ENCODE data around the gene HLA-DMB.

The HLA-DMB gene

DNA sequence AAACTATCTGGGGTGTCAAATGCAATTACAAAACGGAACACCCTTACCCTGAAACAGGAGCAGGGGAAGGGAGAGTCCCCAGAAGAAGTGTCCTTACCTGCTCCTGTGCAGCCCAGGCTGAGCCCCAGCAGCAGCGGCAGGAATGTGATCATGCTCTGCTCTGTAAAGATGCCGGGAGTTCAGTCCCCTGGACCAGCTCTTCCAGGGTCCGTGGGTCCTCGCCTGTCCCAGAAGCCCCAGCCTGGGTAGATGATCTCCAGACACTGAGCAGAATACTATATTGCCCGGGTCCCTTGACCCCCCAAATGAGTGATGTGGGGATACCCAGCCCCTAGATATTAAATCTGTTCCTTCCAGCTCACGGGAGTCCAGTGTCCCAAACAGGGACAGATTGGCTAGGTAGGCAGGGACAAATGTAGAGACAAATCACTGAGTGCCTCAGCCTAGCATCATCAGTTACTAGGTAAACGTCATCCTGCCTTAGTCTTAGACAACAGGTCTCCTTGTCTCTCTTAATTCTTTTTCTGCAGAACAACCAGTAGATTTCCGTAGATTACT lies at the start of gene HLA-DMB:
HLA-DMB (minus strand) TSS at position 373 of the 558 bp plus-strand sequence; CDS start at position 152, 221 bp downstream.
- DNase-seq: no peak

DNA sequence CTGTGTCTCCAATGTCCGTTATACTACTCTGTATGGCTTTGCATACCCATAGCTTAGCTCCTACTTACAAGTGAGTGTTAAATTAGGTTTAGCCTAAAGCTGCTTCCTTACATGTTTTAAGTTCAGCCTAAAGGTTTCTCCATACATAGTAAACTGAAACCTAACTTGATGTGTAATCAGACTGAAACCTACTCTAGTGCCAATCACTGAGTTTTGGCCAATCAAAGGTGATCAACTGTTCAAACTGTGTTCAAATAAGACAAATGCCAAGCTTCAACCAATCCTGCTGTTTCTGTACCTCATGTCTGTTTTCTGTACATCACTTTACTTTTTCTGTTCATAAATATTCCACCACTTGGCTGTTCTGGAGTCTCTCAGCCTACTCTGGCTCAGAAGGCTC lies 48.5 kb upstream of the HLA-DMB start:
- DNase-seq: no peak

DNA sequence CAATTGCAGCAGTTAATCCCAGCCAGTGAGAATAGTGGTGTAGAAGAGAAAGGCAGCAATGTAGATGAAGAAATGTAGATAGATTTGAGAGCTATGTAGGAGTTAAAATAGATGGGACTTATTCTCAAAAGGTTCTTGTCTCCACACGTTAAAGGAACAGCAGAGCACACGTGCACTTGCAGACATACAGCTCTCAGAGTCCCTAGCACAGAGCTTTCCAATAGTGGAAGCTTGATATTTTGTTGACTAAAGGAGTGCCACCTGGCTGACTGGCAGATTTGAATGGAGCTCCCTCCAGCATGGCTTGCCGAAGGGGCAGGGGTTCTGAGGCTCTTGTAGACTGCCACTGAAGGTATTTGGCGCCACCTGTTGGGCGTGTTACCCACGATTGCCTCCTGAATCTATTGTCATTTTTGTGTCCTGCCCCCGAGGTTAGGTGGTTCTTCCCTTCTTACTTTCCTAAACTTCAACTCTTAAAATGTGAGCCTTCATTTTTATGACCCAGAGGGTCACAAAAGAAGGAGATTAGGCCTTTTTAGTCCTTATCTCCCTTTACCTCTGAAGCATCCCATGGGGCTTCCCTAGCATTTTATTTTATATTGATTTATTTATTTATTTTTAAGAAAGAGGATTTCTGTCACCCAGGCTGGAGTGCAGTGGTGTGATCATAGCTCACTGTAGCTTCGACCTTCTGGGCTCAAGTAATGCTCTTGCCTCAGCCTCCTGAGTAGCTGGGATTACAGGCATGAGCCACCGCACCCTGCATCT lies 44.0 kb upstream of the HLA-DMB start:
- peak; percentile 73 for DNase-seq

DNA sequence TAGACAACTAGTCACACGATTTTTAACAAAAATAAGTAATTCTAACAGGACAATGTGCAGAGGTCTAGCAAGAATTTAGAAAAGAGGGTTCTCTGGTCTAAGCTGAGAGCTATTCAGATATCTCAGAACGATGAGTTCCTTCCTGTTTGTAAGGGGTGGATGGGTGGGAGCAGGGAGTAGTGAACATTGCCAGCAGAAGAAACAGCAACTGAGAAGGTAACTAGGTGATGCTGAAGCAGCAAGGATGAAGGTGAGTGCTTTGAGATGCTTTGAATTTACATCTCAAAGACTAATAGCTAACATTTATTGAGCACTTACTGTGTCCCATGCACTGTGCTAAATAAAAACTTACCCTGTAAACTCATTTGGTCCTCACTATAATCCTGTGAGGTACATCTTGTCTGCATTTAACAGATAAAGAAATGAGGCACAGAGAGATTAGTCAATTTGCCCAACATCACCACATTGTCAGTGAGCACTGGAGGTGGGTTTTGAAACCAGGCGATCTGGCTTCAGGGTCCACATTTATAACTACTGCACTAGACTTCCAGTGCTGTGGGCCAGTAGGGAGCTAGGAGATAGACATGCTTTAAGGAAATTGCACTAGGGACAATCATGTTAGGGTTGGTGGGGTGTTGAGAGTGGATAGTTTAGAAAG lies 43.3 kb upstream of the HLA-DMB start:
- no peak for DNase-seq

DNA sequence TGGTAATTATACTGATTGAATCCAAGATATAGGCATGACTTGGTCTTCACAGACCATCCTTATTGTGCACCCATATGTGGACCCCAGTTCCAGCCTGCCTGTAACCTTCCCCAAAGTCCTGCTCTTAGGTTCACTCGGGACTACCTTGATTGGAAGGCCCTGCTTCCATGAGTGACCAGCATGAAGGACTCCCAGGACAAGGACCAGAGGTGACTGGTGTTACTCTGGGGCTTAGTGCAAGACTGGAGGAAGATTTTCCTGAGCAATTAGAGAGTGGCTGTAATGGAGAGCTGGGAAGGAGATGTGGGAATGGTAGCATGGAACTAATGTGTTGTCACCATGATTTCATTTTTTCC lies 42.6 kb upstream of the HLA-DMB start:
- DNase-seq: no peak

DNA sequence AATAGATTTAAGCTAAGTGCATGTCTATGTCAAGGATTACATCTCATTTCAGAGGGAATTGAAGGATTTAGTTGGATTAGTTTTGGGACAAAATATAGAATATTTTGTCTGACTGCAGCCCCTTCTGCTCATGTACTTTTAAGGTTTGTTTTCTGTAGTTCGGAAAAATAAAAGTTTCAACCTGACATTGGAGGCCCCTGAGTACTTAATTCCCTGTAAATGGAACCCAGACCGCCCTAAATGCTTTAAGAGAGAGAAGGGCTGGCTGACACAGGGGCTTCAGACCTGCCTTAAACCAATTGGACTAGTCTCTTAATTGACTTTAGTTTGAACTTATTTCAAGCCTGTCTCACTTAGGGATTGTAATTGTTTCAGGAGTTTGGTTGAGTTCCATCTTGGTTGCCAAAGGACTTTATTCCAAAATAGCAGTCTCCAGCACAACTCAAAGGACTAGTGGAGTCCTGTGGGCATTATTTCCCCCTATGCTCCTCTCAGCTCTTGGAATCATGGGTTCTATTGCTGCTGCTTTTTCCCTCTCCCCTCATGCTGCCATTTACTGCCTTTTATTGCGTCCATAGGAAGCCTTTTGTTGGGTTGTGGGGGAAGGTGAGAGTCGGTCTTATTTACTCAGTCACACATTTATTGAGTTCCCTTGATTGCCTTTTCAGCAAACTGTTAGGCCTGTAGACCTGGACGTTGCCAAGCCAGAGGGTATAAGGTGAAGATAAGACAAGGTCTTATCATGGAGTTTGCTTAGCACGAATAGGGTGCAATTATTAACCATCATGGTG lies 42.1 kb upstream of the HLA-DMB start:
- no peak for DNase-seq

DNA sequence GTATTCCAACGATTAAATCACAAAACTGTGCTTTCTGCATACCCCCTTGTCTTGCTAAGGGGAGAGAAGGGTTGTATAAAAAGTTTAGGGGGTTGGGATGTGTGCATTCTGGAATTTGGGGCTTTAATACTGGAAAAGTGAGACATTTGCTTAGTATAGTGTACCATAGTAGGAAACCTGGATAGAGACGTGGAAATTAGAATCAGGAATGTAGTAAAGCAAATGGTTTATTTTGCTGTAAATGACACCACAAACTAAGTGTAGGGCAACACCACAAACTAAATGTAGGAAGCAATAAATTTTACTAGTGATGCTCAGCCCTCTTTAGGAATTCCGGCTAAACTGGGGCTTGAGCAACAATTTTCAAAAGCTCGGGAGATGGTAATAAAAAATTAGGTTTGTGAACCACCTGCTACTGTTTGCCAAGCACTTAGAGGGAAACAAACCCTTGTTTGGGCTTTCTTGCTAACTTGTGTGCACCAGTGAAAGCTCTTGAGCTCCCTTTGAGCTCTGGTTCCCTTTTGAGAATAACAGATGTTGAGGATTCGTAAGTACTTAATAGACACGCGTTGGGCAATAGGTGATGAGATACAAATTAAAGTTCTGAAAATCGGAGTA lies 41.4 kb upstream of the HLA-DMB start:
- DNase-seq: no peak

DNA sequence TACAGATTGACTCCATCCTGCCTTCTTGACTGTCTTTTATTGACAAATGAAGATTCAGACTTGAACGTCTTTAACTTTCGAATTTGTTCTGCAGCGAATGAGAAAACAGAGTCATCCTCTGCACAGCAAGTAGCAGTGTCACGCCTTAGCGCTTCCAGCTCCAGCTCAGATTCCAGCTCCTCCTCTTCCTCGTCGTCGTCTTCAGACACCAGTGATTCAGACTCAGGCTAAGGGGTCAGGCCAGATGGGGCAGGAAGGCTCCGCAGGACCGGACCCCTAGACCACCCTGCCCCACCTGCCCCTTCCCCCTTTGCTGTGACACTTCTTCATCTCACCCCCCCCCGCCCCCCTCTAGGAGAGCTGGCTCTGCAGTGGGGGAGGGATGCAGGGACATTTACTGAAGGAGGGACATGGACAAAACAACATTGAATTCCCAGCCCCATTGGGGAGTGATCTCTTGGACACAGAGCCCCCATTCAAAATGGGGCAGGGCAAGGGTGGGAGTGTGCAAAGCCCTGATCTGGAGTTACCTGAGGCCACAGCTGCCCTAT lies 39.7 kb upstream of the HLA-DMB start:
- no peak for DNase-seq

DNA sequence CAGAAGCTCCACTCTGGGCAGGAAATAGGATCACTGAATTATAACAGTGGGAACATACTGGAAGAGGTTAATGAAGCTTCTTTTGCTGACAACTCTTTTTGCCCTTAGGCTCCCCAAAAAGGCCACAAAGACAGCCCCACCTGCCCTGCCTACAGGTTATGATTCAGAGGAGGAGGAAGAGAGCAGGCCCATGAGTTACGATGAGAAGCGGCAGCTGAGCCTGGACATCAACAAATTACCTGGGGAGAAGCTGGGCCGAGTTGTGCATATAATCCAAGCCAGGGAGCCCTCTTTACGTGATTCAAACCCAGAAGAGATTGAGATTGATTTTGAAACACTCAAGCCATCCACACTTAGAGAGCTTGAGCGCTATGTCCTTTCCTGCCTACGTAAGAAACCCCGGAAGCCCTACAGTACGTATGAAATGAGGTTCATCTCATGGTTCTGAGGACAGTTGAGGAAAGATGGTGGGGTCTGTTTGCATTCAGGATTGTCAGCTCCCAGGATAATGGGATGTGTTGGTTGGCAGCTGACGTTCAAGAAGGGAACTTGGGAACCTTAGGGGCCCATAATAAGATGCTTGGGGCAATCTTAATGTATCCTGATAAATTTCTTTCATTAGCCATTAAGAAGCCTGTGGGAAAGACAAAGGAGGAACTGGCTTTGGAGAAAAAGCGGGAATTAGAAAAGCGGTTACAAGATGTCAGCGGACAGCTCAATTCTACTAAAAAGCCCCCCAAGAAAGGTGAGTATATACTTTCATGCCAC lies 39.1 kb upstream of the HLA-DMB start:
- DNase-seq: no peak

DNA sequence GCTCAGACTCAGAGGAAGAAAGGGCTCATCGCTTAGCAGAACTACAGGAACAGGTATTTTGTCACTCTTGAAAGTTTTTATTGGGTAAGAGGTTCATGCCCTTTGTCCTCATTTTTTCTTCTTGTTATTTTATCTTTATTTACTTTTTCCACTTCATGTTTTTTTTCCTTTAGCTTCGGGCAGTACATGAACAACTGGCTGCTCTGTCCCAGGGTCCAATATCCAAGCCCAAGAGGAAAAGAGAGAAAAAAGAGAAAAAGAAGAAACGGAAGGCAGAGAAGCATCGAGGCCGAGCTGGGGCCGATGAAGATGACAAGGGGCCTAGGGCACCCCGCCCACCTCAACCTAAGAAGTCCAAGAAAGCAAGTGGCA lies 37.1 kb upstream of the HLA-DMB start:
- no peak for DNase-seq

DNA sequence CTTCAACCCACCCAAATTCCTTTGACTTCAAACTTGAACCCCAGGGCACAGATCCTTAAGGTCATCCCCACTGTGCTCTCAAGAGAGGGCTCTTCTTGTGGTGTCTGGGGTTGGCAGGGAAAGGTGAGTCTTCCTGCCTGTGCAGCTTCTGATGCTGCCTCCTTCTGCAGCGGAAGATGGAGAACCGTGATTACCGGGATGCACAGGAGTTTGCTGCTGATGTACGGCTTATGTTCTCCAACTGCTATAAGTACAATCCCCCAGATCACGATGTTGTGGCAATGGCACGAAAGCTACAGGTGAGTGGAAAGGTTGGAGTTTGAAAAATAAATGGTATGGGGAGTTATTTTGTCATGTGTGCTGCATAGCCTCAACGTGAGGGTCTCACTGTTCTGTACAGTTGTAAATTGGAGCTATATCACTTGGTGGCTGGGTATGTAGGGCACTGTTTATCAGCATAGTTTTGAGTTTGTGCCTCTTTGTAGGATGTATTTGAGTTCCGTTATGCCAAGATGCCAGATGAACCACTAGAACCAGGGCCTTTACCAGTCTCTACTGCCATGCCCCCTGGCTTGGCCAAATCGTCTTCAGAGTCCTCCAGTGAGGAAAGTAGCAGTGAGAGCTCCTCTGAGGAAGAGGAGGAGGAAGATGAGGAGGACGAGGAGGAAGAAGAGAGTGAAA lies 36.6 kb upstream of the HLA-DMB start:
- DNase-seq: no peak

DNA sequence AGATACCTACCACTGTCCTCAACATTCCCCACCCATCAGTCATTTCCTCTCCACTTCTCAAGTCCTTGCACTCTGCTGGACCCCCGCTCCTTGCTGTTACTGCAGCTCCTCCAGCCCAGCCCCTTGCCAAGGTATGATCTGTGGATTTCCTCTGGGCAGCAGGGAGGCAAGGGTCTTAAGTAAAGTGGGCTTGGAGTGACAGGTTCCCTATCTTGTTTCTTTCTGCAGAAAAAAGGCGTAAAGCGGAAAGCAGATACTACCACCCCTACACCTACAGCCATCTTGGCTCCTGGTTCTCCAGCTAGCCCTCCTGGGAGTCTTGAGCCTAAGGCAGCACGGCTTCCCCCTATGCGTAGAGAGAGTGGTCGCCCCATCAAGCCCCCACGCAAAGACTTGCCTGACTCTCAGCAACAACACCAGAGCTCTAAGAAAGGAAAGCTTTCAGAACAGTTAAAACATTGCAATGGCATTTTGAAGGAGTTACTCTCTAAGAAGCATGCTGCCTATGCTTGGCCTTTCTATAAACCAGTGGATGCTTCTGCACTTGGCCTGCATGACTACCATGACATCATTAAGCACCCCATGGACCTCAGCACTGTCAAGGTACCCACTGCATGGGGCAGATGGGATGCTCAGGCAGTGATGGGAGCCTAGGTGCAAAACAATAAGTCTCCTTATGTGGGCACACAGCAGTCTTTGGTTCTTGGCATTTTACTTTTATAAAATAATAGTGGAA lies 35.7 kb upstream of the HLA-DMB start:
- no peak for DNase-seq

DNA sequence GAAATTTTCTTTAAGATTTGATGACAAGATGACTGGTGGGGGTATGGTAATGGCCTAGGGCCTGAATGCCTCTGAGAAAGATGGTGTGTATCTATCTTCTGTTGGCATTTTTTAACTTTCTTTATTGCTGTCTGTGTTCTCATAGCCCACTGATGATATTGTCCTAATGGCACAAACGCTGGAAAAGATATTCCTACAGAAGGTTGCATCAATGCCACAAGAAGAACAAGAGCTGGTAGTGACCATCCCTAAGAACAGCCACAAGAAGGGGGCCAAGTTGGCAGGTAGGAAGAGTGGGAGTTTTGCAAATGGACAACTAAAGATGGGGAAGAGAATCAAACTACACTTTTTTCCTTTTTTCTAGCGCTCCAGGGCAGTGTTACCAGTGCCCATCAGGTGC lies 35.1 kb upstream of the HLA-DMB start:
- DNase-seq: no peak

DNA sequence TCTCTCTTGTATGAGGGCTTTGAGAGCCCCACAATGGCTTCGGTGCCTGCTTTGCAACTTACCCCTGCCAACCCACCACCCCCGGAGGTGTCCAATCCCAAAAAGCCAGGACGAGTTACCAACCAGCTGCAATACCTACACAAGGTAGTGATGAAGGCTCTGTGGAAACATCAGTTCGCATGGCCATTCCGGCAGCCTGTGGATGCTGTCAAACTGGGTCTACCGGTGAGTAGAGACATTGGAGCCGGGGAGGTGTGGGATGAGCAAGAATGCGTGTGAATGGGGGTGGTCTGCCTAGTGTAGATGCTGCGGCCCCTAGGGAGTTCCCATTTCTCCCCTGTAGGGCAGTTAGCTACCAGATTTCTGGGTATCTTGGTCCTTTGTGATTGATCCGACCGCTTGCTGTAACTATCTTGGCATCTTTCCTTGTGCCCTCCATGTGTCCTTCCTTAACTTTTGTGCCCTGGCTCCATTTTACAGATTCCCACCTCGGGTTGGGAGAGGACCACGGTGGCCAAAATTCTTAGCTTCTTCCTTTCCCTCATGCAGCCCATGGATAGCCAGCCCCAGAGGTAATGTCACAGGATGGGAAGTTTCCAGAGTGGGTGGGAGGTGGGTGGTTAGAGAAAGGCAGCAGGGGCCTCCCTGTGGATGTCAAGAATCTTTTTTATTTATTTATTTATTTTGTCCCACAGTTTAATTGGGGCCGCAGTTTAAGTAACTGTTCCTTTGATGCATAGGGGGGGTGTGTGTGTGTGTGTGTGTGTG lies 33.9 kb upstream of the HLA-DMB start:
- DNase-seq: no peak

DNA sequence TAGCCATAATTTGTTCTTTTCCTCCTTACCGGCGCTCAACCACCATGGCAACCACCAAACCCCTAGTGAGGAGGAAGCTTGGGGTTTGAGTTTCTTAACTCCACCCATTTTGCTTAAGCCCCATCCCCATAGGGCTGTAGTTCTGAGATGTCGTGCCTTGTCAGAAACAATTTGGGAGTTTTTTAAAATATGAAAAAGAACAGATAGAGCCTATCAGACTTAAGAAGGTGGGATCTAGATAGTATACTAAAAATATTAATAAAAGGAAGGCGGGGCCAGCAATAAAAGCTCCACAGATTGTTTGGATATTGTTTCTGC lies 33.1 kb upstream of the HLA-DMB start:
- no peak for DNase-seq

DNA sequence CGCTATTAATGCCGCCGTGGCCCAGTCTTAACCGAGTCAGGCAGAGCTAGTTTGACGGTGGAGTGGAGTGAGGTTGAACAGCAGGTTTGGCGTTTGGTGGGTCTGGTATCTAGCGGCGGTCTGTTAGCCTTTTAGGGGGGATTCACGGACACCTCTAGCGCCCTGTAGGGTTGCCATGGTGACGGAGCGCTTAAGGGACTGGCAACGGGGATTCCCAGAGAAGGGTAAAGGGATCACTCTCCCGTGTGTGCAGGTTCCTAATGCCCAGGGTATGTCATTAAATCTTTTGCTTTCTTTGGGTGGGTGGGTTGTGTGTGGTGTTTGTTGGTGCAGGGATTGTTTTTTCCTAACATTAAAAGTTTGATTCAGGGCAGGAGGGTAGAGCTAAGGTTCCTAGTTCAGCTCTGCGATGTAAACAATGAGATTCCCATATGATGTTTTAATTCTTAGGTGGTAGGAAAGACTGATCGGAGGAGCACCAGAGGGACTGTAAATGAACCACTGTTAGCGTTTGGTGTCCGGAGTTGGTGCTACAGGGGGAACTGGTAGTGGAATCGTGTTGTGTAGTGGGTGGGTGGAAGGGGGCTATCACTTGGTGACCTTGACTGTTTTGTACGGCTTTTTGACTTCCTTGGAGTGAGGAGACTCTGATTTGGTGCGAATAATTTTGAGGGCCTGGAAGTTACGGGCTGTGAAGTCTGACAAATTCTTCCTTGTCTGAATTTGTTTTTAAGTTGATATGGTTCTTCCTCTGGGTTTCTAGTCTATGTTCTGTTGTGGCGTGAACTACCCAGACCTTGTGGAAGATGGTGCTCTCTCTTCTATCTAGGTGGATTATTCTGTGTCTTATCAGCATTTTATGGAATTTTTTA lies 32.6 kb upstream of the HLA-DMB start:
- peak; percentile 60 for DNase-seq

DNA sequence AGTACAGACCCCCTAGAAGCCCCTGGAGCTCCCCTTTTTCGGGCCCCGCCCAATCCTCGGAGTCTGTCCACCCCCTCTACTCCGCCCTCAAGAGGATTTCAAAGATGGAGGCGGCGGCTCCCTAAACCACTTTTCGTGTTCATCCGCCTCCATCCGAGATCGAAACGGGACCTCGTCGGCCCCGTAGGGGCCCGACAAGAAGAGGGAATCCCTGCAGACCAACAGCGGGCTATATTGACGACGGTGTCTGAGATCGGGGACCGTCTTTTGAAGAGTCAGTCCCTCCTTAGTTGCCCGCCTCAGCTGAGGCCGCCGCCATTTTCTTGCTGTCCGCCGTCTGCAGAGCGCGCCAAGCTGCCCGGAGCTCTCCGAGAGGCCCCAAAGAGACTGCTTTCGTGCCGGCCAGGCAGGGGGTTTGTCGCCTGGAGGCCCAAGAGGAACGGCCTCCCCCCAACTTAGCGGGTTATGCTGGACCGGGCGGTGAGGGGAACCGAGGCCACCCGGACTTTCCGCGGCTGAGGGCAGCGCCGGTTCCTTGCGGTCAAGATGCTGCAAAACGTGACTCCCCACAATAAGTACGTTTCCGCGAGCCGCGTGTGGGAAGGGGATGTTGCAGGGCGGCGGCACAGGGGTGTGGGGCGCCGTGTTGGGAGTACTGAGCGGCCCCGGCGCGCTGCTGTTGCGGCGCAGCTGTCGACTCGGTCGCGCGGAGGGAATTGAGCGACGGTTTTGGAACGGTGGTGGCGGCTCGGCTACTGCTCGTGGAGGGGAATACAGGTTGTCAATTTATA lies 31.7 kb upstream of the HLA-DMB start:
- no peak for DNase-seq
